Upper lobe of left lung (tissue), 6 donors: ENCODE measurements around the gene PTPRM. TPM values are rescaled to one million over a fixed set of nuclear protein-coding genes. Genes with fewer than 3 reads are reported as not detected.

ENCODE experiments used
- ATAC-seq, 2 donors: fragments of 200-7000 bp; cut with Tn5 transposase; one replicate each; pipeline ENCODE4 v1.9.1; 2022; ENCODE audit warnings: mild to moderate bottlenecking in 2 of 2, moderate library complexity in 2 of 2; ENCODE audit not compliant: low FRiP score in 2 of 2
- DNase-seq, 2 donors: peaks; one replicate each; pipeline ENCODE4 v3.0.0-alpha.2; 2019 to 2020
- H3K27ac ChIP-seq, 4 donors: fragments of 200-600 bp; sonication (generic); one replicate each; pipeline ENCODE4 v1.5.1; 2016 to 2019
- H3K27me3 ChIP-seq, 4 donors: fragments of 200-600 bp; sonication (generic); one replicate each; pipeline ENCODE4 v1.5.1; 2017 to 2019
- H3K36me3 ChIP-seq, 4 donors: fragments of 200-600 bp; sonication (generic); one replicate each; pipeline ENCODE4 v1.5.1; 2016 to 2019
- H3K4me1 ChIP-seq, 4 donors: fragments of 200-600 bp; sonication (generic); one replicate each; pipeline ENCODE4 v1.5.1; 2018 to 2019
- H3K4me3 ChIP-seq, 4 donors: fragments of 200-600 bp; sonication (generic); one replicate each; pipeline ENCODE4 v1.5.1; 2017 to 2019; ENCODE audit warnings: mild to moderate bottlenecking in 2 of 4, moderate library complexity in 1 of 4
- H3K9me3 ChIP-seq, 4 donors: fragments of 200-600 bp; sonication (generic); one replicate each; pipeline ENCODE4 v1.5.1; 2018 to 2019
- EP300 ChIP-seq, 4 donors: sonication (generic); formaldehyde crosslinking; IDR thresholded peaks; one replicate each; pipeline ENCODE4 v1.5.1; 2017; ENCODE audit warnings: antibody characterized with exemption in 4 of 4, control low read depth in 2 of 4
- POLR2A ChIP-seq, 4 donors: fragments of 450-650 bp; IDR thresholded peaks; one replicate each; pipeline ENCODE4 v1.5.1; 2016 to 2017; ENCODE audit warnings: antibody characterized with exemption in 4 of 4, mild to moderate bottlenecking in 2 of 4
- POLR2AphosphoS5 ChIP-seq, 2 donors: sonication (generic); formaldehyde crosslinking; IDR thresholded peaks; one replicate each; pipeline ENCODE4 v1.5.1; 2017; ENCODE audit warnings: antibody characterized with exemption in 2 of 2
- WGBS, 2 donors: methylation state at CpG; one replicate each; pipeline ENCODE4 v1.1.5; 2017 to 2018; 5-methylcytosine and 5-hydroxymethylcytosine counted together
- total RNA-seq, 6 donors: library from RNA; depleted of rRNA in 4 of 6; stranded (reverse); fragments of >200 nt in 4 of 6; gene quantifications; one replicate each; pipeline versions ENCODE4 v1.1.0 to v1.2.1, GENCODE V29; 2016 to 2021
- TF ChIP-seq, protein P1 (sequence below), 6 experiments: fragments of 450-650 bp in 4 of 6; fragments of 200-600 bp in 2 of 6; sonication (generic) in 2 of 6; IDR thresholded peaks; one replicate each; pipeline ENCODE4 v1.5.1; 2016 to 2019; ENCODE audit warnings: antibody characterized with exemption in 6 of 6
- donor health status: DM: no; HTN: no; CAD: no; lungs with moderate emphysema.
- donor health status: DM: no; HTN: yes; CAD: no; lungs with severe emphysema.

The PTPRM gene
- total RNA-seq, 6 donors from 2014 or later: 82.0 to 201 (median 154) TPM

DNA sequence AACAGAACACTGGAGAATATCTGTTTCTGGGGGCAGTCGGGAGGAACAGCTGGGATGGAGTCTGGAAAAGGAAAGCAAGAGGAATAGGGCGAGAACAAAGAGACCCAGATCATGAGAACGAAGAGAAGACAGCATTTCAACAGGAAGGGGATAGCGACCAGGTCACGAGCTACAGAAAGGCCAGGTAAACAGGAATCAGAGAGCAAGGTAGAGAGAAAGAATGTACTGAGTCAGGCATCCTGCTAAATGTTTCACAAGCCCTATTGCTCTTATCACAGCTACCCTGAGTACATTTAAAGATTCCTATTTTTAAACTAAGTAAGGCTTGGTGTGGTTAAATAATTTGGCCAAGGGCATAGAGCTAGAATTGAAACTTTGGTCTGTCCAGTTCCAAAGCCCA, 787.2 kb downstream of the PTPRM start:
- no peaks in the 10 kb centered on the region for H3K36me3 ChIP-seq
- 80 to 85% methylated on average over 5 of the region's 5 CpGs for WGBS, 2 donors

GRCh38 chr18:8356001-8356400, 788.9 kb downstream of the PTPRM start:
- no peak for ATAC-seq
- no peak for TF ChIP-seq EP300 (IDR thresholded peaks at IDR 0.05)
- no peak for TF ChIP-seq POLR2A (IDR thresholded peaks at IDR 0.05)
- TF ChIP-seq, protein P1, sequence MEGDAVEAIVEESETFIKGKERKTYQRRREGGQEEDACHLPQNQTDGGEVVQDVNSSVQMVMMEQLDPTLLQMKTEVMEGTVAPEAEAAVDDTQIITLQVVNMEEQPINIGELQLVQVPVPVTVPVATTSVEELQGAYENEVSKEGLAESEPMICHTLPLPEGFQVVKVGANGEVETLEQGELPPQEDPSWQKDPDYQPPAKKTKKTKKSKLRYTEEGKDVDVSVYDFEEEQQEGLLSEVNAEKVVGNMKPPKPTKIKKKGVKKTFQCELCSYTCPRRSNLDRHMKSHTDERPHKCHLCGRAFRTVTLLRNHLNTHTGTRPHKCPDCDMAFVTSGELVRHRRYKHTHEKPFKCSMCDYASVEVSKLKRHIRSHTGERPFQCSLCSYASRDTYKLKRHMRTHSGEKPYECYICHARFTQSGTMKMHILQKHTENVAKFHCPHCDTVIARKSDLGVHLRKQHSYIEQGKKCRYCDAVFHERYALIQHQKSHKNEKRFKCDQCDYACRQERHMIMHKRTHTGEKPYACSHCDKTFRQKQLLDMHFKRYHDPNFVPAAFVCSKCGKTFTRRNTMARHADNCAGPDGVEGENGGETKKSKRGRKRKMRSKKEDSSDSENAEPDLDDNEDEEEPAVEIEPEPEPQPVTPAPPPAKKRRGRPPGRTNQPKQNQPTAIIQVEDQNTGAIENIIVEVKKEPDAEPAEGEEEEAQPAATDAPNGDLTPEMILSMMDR (IDR thresholded peaks at IDR 0.05): no peak
- no peak for TF ChIP-seq POLR2AphosphoS5 (IDR thresholded peaks at IDR 0.05)
- H3K9me3 ChIP-seq: no peaks in the 10 kb centered on the region
- H3K27me3 ChIP-seq: no peaks in the 10 kb centered on the region
- H3K36me3 ChIP-seq: no peaks in the 10 kb centered on the region
- 74 to 75% methylated on average over 3 of the region's 3 CpGs for WGBS, 2 donors
- H3K27ac ChIP-seq: no peak overlapping the region
- DNase-seq: no peak
- no peak overlapping the region for H3K4me3 ChIP-seq
- H3K4me1 ChIP-seq: no peaks in the 10 kb centered on the region

More for the DNA sequence above, 787.2 kb downstream of the PTPRM start:
- H3K9me3 ChIP-seq: no peaks in the 10 kb centered on the region
- H3K27ac ChIP-seq: no peak overlapping the region
- DNase-seq (no peak), ATAC-seq (no peak)
- H3K4me3 ChIP-seq: no peak overlapping the region
- TF ChIP-seq POLR2AphosphoS5 (IDR thresholded peaks at IDR 0.05) (no peak), EP300 (IDR thresholded peaks at IDR 0.05) (no peak), POLR2A (IDR thresholded peaks at IDR 0.05) (no peak)
- TF ChIP-seq, protein P1 (IDR thresholded peaks at IDR 0.05): no peak
- no peaks in the 10 kb centered on the region for H3K27me3 ChIP-seq
- H3K4me1 ChIP-seq: peaks cover 0 to 7% (median 0%) of the 10 kb centered on the region in 4 donors

DNA sequence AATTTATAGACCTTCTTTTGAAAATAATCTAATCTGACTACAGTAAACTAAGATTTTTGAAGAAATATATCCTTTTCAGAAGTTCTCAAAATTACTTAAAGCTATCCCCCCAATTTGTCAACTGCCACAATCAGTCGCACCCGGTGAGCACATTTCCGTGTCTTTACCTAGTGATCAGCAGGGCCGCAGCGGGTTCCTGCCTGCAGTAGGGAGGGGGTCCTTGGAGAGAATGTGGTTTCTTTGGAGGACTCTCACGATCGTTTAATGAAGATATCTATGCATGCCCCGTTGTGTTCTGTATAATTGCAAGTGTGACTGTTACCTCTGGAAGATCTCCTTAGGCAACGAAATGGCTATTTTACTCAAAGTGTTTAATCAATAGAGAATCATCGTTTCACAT, 790.2 kb downstream of the PTPRM start:
- Histone ChIP-seq H3K4me3 (no peak overlapping the region), H3K27ac (no peak overlapping the region), H3K9me3 (no peaks in the 10 kb centered on the region), H3K4me1 (no peaks in the 10 kb centered on the region), H3K36me3 (no peaks in the 10 kb centered on the region), H3K27me3 (no peaks in the 10 kb centered on the region)
- no peak for TF ChIP-seq POLR2AphosphoS5 (IDR thresholded peaks at IDR 0.05)
- TF ChIP-seq, protein P1 (IDR thresholded peaks at IDR 0.05): no peak
- no peak for TF ChIP-seq POLR2A (IDR thresholded peaks at IDR 0.05)
- no peak for TF ChIP-seq EP300 (IDR thresholded peaks at IDR 0.05)
- DNase-seq: no peak
- no peak for ATAC-seq
- 89% methylated on average over 10 of the region's 10 CpGs for WGBS, 2 donors

DNA sequence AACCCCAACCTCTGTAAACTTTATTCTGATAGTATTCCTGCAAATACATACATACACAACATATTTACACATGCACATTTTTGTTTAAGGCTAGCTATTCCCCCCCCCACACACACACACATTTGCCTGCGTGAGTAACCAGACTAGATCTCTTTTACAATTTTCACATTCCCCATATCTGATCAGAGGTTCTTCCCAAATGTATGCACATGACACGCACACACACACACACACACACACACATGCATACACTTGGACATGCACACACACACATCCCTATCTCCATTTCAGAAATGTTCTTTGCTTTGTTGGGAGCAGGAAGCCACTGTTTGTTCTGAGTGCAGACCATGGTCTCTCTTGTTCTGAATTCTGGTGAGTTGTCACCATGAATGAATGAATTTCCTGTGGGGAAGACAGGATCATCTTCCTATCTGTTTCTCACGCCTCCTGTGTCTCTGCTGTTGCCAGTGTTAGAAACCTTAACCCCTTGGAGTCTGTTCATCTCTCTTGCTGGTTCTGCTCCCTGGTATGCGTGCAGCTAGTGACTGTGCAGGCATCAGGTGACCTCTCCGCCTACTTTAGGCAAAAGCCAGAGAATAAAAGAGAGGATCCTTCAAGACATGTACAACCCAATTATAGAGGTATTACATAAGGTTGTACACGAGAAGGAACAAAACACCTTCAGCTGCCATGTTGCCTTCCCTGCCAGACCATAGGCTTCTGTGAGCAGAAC, 791.1 kb downstream of the PTPRM start:
- H3K27me3 ChIP-seq: no peaks in the 10 kb centered on the region
- H3K9me3 ChIP-seq: no peaks in the 10 kb centered on the region
- ATAC-seq (no peak), DNase-seq (no peak)
- H3K27ac ChIP-seq: no peak overlapping the region
- TF ChIP-seq POLR2A (IDR thresholded peaks at IDR 0.05): no peak
- no peak for TF ChIP-seq EP300 (IDR thresholded peaks at IDR 0.05)
- TF ChIP-seq POLR2AphosphoS5 (IDR thresholded peaks at IDR 0.05): no peak
- TF ChIP-seq, protein P1 (IDR thresholded peaks at IDR 0.05): no peak
- H3K36me3 ChIP-seq: no peaks in the 10 kb centered on the region
- H3K4me1 ChIP-seq: no peaks in the 10 kb centered on the region
- WGBS, 2 donors: 73 to 80% methylated on average over 6 of the region's 6 CpGs
- no peak overlapping the region for H3K4me3 ChIP-seq

GRCh38 chr18:8359076-8359475, 792.0 kb downstream of the PTPRM start:
- Histone ChIP-seq H3K4me1 (no peaks in the 10 kb centered on the region), H3K27me3 (no peaks in the 10 kb centered on the region), H3K4me3 (no peak overlapping the region), H3K9me3 (no peaks in the 10 kb centered on the region), H3K27ac (no peak overlapping the region), H3K36me3 (no peaks in the 10 kb centered on the region)
- no peak for DNase-seq
- WGBS, 2 donors: 86 to 92% methylated on average over 4 to 6 of the region's 6 CpGs
- no peak for ATAC-seq
- TF ChIP-seq POLR2A (IDR thresholded peaks at IDR 0.05): no peak
- no peak for TF ChIP-seq EP300 (IDR thresholded peaks at IDR 0.05)
- TF ChIP-seq, protein P1 (IDR thresholded peaks at IDR 0.05): no peak
- TF ChIP-seq POLR2AphosphoS5 (IDR thresholded peaks at IDR 0.05): no peak
